GM19463 (cell line): ENCODE results near the gene GRIK5.

Experiments used
- ATAC-seq: cut with Tn5 transposase; IDR thresholded peaks from one replicate; pipeline ENCODE4 v1.9.1; 2021; ENCODE audit warnings: mild to moderate bottlenecking, moderate library complexity; ENCODE audit not compliant: unreplicated experiment

The GRIK5 gene

GRCh38 chr19:41958367-41959055 lies 111.5 kb downstream of the GRIK5 start:
- peak; percentile 53 for ATAC-seq

- ATAC-seq: no peak
Measured at GRCh38 chr19:41957838-41958366, 112.1 kb downstream of the GRIK5 start.

- ATAC-seq: no peak
Measured at GRCh38 chr19:41957161-41957837, 112.7 kb downstream of the GRIK5 start.

GRCh38 chr19:41956621-41957020 lies 113.4 kb downstream of the GRIK5 start:
- no peak for ATAC-seq

- ATAC-seq: no peak
Measured at GRCh38 chr19:41955521-41955920, 114.5 kb downstream of the GRIK5 start.

GRCh38 chr19:41951686-41952172 lies 118.3 kb downstream of the GRIK5 start:
- ATAC-seq: no peak
